Fibroblast of peridontal ligament (primary cell): ENCODE measurements around the gene AXIN2.
"Not testable (repeated sequence)": the region's sequence is repeated elsewhere in the genome, so short reads cannot be mapped to it uniquely, and the experiment has no call there.

Source experiments
- DNase-seq: peaks from one replicate; pipeline ENCODE4 v3.0.0-alpha.2; 2010; ENCODE audit errors: extremely low read depth

Gene AXIN2

DNA sequence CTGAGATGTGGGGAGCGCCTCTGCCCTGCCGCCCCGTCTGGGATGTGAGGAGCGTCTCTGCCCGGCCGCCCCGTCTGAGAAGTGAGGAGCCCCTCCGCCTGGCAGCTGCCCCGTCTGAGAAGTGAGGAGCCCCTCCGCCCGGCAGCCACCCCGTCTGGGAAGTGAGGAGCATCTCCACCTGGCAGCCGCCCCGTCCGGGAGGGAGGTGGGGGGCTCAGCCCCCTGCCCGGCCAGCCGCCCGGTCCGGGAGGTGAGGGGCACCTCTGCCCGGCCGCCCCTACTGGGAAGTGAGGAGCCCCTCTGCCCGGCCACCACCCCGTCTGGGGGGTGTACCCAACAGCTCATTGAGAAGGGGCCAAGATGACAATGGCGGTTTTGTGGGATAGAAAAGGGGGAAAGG lies 77.0 kb downstream of the AXIN2 start:
- not testable (repeated sequence) for DNase-seq

DNA sequence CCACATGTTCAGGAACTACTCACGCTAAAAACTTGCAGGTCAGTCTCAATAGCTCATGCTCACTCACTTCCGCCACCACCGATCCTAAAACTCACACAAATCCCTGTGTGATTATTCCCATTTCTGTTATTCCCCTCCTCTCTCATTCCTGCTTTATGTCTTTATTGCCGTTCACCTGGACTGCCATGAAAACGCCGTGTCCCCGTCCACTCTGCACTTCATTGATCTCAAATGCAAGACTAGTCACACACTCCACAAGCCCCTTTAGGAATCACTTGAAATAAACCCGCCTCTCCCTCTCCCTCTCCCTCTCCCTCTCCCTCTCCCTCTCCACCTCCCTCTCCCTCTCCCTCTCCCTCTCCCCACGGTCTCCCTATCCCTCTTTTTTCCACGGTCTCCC lies 78.0 kb downstream of the AXIN2 start:
- DNase-seq: no peak

DNA sequence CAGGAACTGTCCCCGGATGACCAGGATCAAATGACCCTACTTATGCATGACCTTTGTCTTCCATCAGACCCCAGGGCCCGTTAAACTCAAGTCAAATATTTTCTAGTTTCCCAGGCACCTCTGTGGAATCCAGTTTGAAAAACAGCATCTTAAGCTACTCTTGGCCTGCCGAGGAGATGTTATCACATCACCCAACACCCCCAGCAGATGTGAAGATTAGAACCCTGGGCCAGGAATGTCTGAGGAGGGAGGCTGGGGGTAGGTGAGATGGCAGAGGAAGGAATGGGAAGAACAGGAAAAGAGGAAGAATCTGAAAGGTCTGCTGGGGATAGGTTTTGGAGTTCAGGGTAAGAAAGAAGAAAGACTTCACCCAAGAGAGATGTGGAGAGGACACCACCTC lies 79.2 kb downstream of the AXIN2 start:
- no peak for DNase-seq

DNA sequence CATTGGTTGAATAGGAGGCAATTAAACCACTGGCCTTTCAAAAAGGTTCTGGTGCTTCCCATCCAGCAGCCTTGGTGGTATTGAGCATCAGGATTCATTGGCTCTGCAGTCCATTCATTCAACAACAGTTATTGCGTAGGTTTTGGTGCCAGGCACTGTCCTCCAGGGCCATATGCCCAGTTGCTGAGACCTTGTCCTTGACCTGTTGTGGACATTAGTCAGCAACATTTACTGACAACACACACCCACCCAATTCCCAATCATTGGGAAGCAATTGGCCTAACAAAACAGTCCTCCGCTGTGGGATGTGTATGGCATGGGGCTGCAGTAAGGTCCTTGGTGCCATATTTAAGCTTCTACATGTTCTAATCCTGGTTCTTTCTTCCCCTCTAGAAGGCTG lies 82.2 kb downstream of the AXIN2 start:
- no peak for DNase-seq
